A549 (cell line): ENCODE data around the gene SLC26A2. TPM values are rescaled to one million over a fixed set of nuclear protein-coding genes. Genes with fewer than 3 reads are reported as not detected.

ENCODE experiments used
- ATAC-seq, 2 experiments: fragments of 200-7000 bp in 1 of 2; fragments of >200 bp in 1 of 2; cut with Nextera tagmentation in 1 of 2; cut with Tn5 transposase in 1 of 2; 3 replicates each; pipeline versions ENCODE4 v1.8.0 to v1.9.1; 2018 to 2020; ENCODE audit warnings: mild to moderate bottlenecking in 1 of 2, moderate library complexity in 1 of 2
- CTCF ChIA-PET: fragments of 300-600 bp; sonication (Branson Sonifier 250); formaldehyde crosslinking; extraction: SDS; loops from one replicate; lab custom pipeline; 2021; ENCODE audit warnings: antibody characterized with exemption, inconsistent platforms; lab: Yijun Ruan, JAX
- POLR2A ChIA-PET: fragments of 350-600 bp; formaldehyde crosslinking; extraction: SDS; loops from one replicate; lab custom pipeline; 2021; ENCODE audit warnings: antibody characterized with exemption, inconsistent platforms; lab: Yijun Ruan, JAX
- DNase-seq, 2 experiments: peaks; one replicate each; pipeline versions ENCODE4 v3.0.0 to v3.0.0-alpha.2; 2011 to 2016; ENCODE audit warnings: low read depth in 1 of 2, low spot score in 1 of 2
- FAIRE-seq: peaks from 2 replicates; lab custom pipeline; 2011; peaks lifted over from hg19 to GRCh38; lab: Jason Lieb, UNC
- H3K27ac ChIP-seq, 2 experiments: fragments of >200 bp; sonication (Bioruptor Twin); formaldehyde crosslinking; 3 replicates each; pipeline ENCODE4 v1.5.1; 2016 to 2017
- H3K4me1 ChIP-seq: fragments of >200 bp; sonication (Bioruptor Twin); formaldehyde crosslinking; 3 replicates; pipeline ENCODE4 v1.6.1; 2016
- H3K4me2 ChIP-seq: fragments of >200 bp; sonication (Bioruptor Twin); formaldehyde crosslinking; 3 replicates; pipeline ENCODE4 v1.6.1; 2016
- H3K4me3 ChIP-seq: fragments of >200 bp; sonication (Bioruptor Twin); formaldehyde crosslinking; 3 replicates; pipeline ENCODE4 v1.5.1; 2016
- H3K9me3 ChIP-seq: fragments of >200 bp; sonication (Bioruptor Twin); formaldehyde crosslinking; 3 replicates; pipeline ENCODE4 v1.6.1; 2016
- BHLHE40 ChIP-seq: IDR thresholded peaks from 2 replicates; pipeline ENCODE4 v1.6.1; 2012; ENCODE audit warnings: low read depth, low read length, inconsistent platforms
- CBX2 ChIP-seq: fragments of 200-600 bp; sonication (generic); IDR thresholded peaks from 2 replicates; pipeline ENCODE4 v1.6.1; 2016; ENCODE audit warnings: low read depth, mild to moderate bottlenecking, borderline replicate concordance
- CHD4 ChIP-seq: fragments of 200-600 bp; sonication (generic); IDR thresholded peaks from 2 replicates; pipeline ENCODE4 v1.6.1; 2016; ENCODE audit warnings: antibody characterized with exemption, mild to moderate bottlenecking, borderline replicate concordance
- EHMT2 ChIP-seq: fragments of 200-600 bp; sonication (generic); IDR thresholded peaks from 2 replicates; pipeline ENCODE4 v1.6.1; 2016; ENCODE audit warnings: antibody characterized with exemption, low read depth, mild to moderate bottlenecking, moderate library complexity
- ESRRA ChIP-seq: fragments of 150-350 bp; IDR thresholded peaks from 2 replicates; pipeline ENCODE4 v1.6.1; 2014; ENCODE audit warnings: mild to moderate bottlenecking, low read length, borderline replicate concordance
- FOSL2 ChIP-seq, 2 experiments: fragments of 450-650 bp in 1 of 2; fragments of >200 bp in 1 of 2; sonication (Bioruptor Twin) in 1 of 2; formaldehyde crosslinking; IDR thresholded peaks; 2 replicates each; pipeline versions ENCODE4 v1.5.0 to v1.6.1; 2016 to 2020; ENCODE audit warnings: mild to moderate bottlenecking in 1 of 2, moderate library complexity in 1 of 2
- GATA3 ChIP-seq: IDR thresholded peaks from 2 replicates; pipeline ENCODE4 v1.6.1; 2012; ENCODE audit warnings: borderline replicate concordance
- HDAC2 ChIP-seq: fragments of 200-600 bp; sonication (generic); IDR thresholded peaks from 2 replicates; pipeline ENCODE4 v1.6.1; 2016
- HOXA7 ChIP-seq: fragments of 250-450 bp; sonication (Bioruptor Pico); IDR thresholded peaks from 2 replicates; pipeline ENCODE4 v1.5.0; 2020; ENCODE audit warnings: mild to moderate bottlenecking, moderate library complexity
- HOXB13 ChIP-seq: fragments of 250-450 bp; sonication (Bioruptor Pico); IDR thresholded peaks from 2 replicates; pipeline ENCODE4 v1.5.0; 2020; ENCODE audit warnings: low read depth, mild to moderate bottlenecking, moderate library complexity
- HOXB5 ChIP-seq: fragments of 250-450 bp; sonication (Bioruptor Pico); IDR thresholded peaks from 2 replicates; pipeline ENCODE4 v1.5.0; 2020; ENCODE audit warnings: mild to moderate bottlenecking, moderate library complexity
- JUN ChIP-seq, 2 experiments: fragments of >200 bp; sonication (Bioruptor Twin); formaldehyde crosslinking; IDR thresholded peaks; 2 replicates in 1 of 2; 3 replicates in 1 of 2; pipeline ENCODE4 v1.6.1; 2016 to 2017
- MAZ ChIP-seq: fragments of 150-350 bp; IDR thresholded peaks from 2 replicates; pipeline ENCODE4 v1.6.1; 2014; ENCODE audit warnings: antibody characterized with exemption, low read depth, low read length, borderline replicate concordance
- POLR2AphosphoS2 ChIP-seq: conservative IDR thresholded peaks from 2 replicates; pipeline ENCODE4 v1.6.1; 2012; ENCODE audit warnings: low read length, improper control_type of control experiment, inconsistent platforms
- RAD21 ChIP-seq, 2 experiments: fragments of >200 bp in 1 of 2; sonication (Bioruptor Twin) in 1 of 2; formaldehyde crosslinking in 1 of 2; IDR thresholded peaks in 1 of 2; conservative IDR thresholded peaks in 1 of 2; 2 replicates in 1 of 2; 3 replicates in 1 of 2; pipeline ENCODE4 v1.6.1; 2012 to 2018; ENCODE audit warnings: inconsistent platforms in 1 of 2
- RARB ChIP-seq: fragments of 250-450 bp; sonication (Bioruptor Pico); IDR thresholded peaks from 2 replicates; pipeline ENCODE4 v1.8.0; 2021; ENCODE audit warnings: mild to moderate bottlenecking, moderate library complexity
- RCOR1 ChIP-seq: fragments of 150-350 bp; IDR thresholded peaks from 2 replicates; pipeline ENCODE4 v1.6.1; 2014; ENCODE audit warnings: antibody characterized with exemption, low read length, low read depth
- RNF2 ChIP-seq: fragments of 200-600 bp; sonication (generic); IDR thresholded peaks from 2 replicates; pipeline ENCODE4 v1.6.1; 2016; ENCODE audit warnings: low read depth, mild to moderate bottlenecking, antibody characterized with exemption, moderate library complexity, borderline replicate concordance
- SMC3 ChIP-seq: fragments of >200 bp; sonication (Bioruptor Twin); formaldehyde crosslinking; IDR thresholded peaks from 3 replicates; pipeline ENCODE4 v1.6.1; 2018; ENCODE audit warnings: inconsistent platforms
- TP53 ChIP-seq: fragments of 250-450 bp; sonication (Bioruptor Pico); IDR thresholded peaks from 2 replicates; pipeline ENCODE4 v1.5.0; 2021; ENCODE audit warnings: mild to moderate bottlenecking, moderate library complexity
- ZC3H11A ChIP-seq: fragments of 450-650 bp; IDR thresholded peaks from 2 replicates; pipeline ENCODE4 v1.6.1; 2014; ENCODE audit warnings: antibody characterized with exemption, mild to moderate bottlenecking
- WGBS: methylation state at CpG from one replicate; pipeline ENCODE4 v1.1.6; 2017; ENCODE audit errors: missing lambda C conversion rate; 5-methylcytosine and 5-hydroxymethylcytosine counted together
- polyA plus RNA-seq, 4 experiments: library from polyadenylated mRNA; depleted of rRNA in 3 of 4; stranded (reverse); fragments of >200 nt; fragmentation: RNase III in 1 of 4; extraction: RNeasy Plus Mini Kit Qiagen cat#74134 plus additional on column Dnase treatment in 1 of 4; gene quantifications; 2 replicates in 3 of 4; 3 replicates in 1 of 4; pipeline ENCODE4 v1.2.3, GENCODE V29; 2011 to 2017
- TF ChIP-seq, protein P1 (sequence below): fragments of 450-650 bp; IDR thresholded peaks from 2 replicates; pipeline ENCODE4 v1.6.1; 2014; ENCODE audit warnings: antibody characterized with exemption
- TF ChIP-seq, protein P2 (sequence below): fragments of >200 bp; sonication (Bioruptor Twin); formaldehyde crosslinking; IDR thresholded peaks from 3 replicates; pipeline ENCODE4 v1.6.1; 2016
- TF ChIP-seq, protein P3 (sequence below): fragments of 250-450 bp; sonication (Bioruptor Pico); IDR thresholded peaks from 2 replicates; pipeline ENCODE4 v1.5.0; 2020; ENCODE audit warnings: low read depth, mild to moderate bottlenecking, moderate library complexity
- TF ChIP-seq, protein P4 (sequence below): IDR thresholded peaks from 2 replicates; pipeline ENCODE4 v1.6.1; 2012
- TF ChIP-seq, protein P5 (sequence below): IDR thresholded peaks from 2 replicates; pipeline ENCODE4 v1.6.1; 2012; ENCODE audit warnings: low read depth, borderline replicate concordance
- TF ChIP-seq, protein P6 (sequence below): fragments of 250-450 bp; sonication (Bioruptor Pico); IDR thresholded peaks from 2 replicates; pipeline ENCODE4 v1.5.0; 2021; ENCODE audit warnings: mild to moderate bottlenecking, moderate library complexity, borderline replicate concordance

The SLC26A2 gene
- polyA plus RNA-seq, 2 of the 4 experiments (the other 2 are of a cell fraction), result 31.9 to 32.2 TPM

DNA sequence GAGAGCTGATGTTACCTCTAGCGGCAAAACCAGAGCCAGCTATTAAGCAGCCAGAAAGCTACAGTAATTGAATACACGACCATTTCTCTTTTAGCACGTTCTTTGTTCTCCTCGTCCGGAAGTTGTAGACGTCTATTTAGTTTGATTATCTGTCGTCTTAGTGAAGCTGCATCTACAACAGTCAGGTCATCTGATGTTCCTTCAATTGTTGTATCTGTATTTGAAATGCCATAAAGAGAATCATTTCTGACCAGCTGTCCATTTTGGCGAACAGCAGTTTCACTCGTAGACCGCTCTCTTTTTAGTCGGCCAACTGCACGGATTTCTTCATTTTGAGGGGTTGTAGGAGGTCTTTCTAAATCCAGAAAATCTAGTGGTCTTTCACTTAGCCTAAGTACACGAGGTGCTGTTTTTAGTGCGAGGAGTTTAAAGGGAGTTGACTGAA, 28.5 kb upstream of the SLC26A2 start:
- Histone ChIP-seq H3K4me3 (peak overlapping the region; percentile 41), H3K4me1 (peaks cover 40% of the 10 kb centered on the region), H3K9me3 (no peaks in the 10 kb centered on the region), H3K4me2 (peak overlapping the region; percentile 84)
- DNase-seq, result no peak
- 76% methylated on average over 14 of the region's 14 CpGs for WGBS
- POLR2A ChIA-PET, result interaction anchor here (6.5 kb wide), 1 partner anchor 29 kb away, joined by 61 read pairs; the partner anchor contains the start of gene SLC26A2
- TF ChIP-seq FOSL2 (IDR thresholded peaks at IDR 0.05) (no peak), FOSL2 (CRISPR knock-in tag; IDR thresholded peaks at IDR 0.05) (no peak), BHLHE40 (no peak), TP53 (no peak), HOXB5 (no peak), EHMT2 (no peak), SMC3 (no peak), ESRRA (no peak), GATA3 (no peak), ZC3H11A (no peak)
- TF ChIP-seq, all 56 proteins: peak for 0
- CTCF ChIA-PET, result interaction anchor here (0.8 to 19.0 kb wide), 12 partner anchors 9 to 93 kb away, joined by 3 to 386 read pairs (median 6); partner anchors contain the start of gene SLC26A2
- ATAC-seq (peak in 1 of 2 experiments; percentile 5; a peak in 3 of 6 replicates), FAIRE-seq (no peak)
- peak overlapping the region; percentile 88 to 92 for H3K27ac ChIP-seq

DNA sequence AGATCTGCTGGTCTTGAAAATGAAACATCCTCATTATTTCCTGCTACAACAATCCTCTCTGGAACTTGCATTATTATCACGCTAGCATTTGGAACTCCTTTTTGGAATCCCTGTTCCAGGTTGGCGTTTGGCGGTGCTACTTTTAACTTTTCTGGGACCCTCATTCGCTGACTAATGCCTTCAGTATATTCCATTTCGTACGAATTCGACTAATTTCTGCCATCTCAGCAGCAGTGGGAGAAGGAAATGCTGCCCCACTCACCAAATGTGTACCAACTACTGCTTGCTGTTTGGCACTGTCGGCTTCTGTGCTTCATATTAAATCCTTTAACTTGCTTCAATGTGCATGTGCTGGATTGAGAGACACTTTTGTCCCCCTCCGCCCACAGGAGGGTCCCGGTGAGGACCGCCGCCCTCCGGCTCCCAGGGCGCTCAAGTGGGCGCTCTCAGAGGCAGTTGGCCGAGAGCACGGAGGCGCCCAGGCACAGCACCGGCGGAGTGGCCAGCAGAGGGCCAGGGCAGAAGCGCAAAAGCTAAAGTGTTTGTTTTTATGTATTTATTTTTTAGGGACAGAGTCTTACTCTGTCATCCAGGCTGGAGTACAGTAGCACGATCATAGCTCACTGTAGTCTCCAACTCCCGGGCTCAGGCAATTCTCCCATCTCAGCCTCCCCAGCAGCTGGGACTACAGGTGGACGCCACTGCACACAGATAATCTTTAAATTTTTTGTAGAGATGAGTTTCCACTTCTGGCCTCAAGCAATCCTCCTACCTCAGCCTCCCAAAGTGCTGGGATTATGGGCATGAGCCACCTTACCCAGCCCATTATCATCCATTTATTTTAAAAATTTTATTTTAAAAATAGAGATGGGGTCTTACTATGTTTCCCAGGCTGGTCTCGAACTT, 27.9 kb upstream of the SLC26A2 start:
- ChIA-PET POLR2A (interaction anchor here (6.5 kb wide), 1 partner anchor 28 kb away, joined by 61 read pairs; the partner anchor contains the start of gene SLC26A2), CTCF (interaction anchor here (0.6 to 19.0 kb wide), 22 partner anchors 9 to 314 kb away, joined by 3 to 386 read pairs (median 5); partner anchors contain the start of genes HMGXB3, PDE6A, SLC26A2 and TIGD6)
- Histone ChIP-seq H3K4me2 (peak overlapping the region; percentile 84), H3K27ac (peak overlapping the region; percentile 88 to 92), H3K4me3 (peak overlapping the region; percentile 41), H3K9me3 (no peaks in the 10 kb centered on the region), H3K4me1 (peaks cover 47% of the 10 kb centered on the region)
- ATAC-seq (peak; percentile 95), DNase-seq (peak; percentile 54 to 69), FAIRE-seq (peak; percentile 28)
- 9% methylated on average over 24 of the region's 25 CpGs for WGBS
- TF ChIP-seq JUN (IDR thresholded peaks at IDR 0.05) (no peak; a peak in 1 of 5 replicates), RARB (CRISPR knock-in tag) (no peak), CBX2 (no peak), MAZ (no peak), CHD4 (no peak), HOXB13 (CRISPR knock-in tag) (no peak), RAD21 (conservative IDR thresholded peaks at IDR 0.05 in 1 of 2, IDR thresholded peaks at IDR 0.05 in 1 of 2) (peak; percentile 61 to 72), HOXA7 (CRISPR knock-in tag) (no peak), POLR2AphosphoS2 (no peak), RCOR1 (no peak), HDAC2 (peak; percentile 39; the same call in 1 of the 2 replicates), RNF2 (no peak), BHLHE40 (no peak), FOSL2 (IDR thresholded peaks at IDR 0.05) (no peak), FOSL2 (CRISPR knock-in tag; IDR thresholded peaks at IDR 0.05) (0 out of 2 replicates have a peak, but pooled peaks have one; percentile 11), GATA3 (no peak)
- TF ChIP-seq, protein P1, sequence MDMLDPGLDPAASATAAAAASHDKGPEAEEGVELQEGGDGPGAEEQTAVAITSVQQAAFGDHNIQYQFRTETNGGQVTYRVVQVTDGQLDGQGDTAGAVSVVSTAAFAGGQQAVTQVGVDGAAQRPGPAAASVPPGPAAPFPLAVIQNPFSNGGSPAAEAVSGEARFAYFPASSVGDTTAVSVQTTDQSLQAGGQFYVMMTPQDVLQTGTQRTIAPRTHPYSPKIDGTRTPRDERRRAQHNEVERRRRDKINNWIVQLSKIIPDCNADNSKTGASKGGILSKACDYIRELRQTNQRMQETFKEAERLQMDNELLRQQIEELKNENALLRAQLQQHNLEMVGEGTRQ, result no peak
- TF ChIP-seq, protein P2, sequence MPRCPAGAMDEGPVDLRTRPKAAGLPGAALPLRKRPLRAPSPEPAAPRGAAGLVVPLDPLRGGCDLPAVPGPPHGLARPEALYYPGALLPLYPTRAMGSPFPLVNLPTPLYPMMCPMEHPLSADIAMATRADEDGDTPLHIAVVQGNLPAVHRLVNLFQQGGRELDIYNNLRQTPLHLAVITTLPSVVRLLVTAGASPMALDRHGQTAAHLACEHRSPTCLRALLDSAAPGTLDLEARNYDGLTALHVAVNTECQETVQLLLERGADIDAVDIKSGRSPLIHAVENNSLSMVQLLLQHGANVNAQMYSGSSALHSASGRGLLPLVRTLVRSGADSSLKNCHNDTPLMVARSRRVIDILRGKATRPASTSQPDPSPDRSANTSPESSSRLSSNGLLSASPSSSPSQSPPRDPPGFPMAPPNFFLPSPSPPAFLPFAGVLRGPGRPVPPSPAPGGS, result no peak
- TF ChIP-seq, protein P3, sequence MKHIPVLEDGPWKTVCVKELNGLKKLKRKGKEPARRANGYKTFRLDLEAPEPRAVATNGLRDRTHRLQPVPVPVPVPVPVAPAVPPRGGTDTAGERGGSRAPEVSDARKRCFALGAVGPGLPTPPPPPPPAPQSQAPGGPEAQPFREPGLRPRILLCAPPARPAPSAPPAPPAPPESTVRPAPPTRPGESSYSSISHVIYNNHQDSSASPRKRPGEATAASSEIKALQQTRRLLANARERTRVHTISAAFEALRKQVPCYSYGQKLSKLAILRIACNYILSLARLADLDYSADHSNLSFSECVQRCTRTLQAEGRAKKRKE (CRISPR knock-in tag), result no peak
- TF ChIP-seq, protein P4, sequence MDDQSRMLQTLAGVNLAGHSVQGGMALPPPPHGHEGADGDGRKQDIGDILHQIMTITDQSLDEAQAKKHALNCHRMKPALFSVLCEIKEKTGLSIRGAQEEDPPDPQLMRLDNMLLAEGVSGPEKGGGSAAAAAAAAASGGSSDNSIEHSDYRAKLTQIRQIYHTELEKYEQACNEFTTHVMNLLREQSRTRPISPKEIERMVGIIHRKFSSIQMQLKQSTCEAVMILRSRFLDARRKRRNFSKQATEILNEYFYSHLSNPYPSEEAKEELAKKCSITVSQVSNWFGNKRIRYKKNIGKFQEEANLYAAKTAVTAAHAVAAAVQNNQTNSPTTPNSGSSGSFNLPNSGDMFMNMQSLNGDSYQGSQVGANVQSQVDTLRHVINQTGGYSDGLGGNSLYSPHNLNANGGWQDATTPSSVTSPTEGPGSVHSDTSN, result no peak
- TF ChIP-seq, protein P5, sequence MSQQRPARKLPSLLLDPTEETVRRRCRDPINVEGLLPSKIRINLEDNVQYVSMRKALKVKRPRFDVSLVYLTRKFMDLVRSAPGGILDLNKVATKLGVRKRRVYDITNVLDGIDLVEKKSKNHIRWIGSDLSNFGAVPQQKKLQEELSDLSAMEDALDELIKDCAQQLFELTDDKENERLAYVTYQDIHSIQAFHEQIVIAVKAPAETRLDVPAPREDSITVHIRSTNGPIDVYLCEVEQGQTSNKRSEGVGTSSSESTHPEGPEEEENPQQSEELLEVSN, result no peak
- TF ChIP-seq, protein P6, sequence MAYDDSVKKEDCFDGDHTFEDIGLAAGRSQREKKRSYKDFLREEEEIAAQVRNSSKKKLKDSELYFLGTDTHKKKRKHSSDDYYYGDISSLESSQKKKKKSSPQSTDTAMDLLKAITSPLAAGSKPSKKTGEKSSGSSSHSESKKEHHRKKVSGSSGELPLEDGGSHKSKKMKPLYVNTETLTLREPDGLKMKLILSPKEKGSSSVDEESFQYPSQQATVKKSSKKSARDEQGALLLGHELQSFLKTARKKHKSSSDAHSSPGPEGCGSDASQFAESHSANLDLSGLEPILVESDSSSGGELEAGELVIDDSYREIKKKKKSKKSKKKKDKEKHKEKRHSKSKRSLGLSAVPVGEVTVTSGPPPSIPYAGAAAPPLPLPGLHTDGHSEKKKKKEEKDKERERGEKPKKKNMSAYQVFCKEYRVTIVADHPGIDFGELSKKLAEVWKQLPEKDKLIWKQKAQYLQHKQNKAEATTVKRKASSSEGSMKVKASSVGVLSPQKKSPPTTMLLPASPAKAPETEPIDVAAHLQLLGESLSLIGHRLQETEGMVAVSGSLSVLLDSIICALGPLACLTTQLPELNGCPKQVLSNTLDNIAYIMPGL (CRISPR knock-in tag), result no peak
